ENCODE measurements around the gene NPS.

NPS gene

GRCh38 chr10:127563718-127564553 is 14.8 kb downstream of the NPS start:
- DNase-seq = peak; percentile 43

DNA sequence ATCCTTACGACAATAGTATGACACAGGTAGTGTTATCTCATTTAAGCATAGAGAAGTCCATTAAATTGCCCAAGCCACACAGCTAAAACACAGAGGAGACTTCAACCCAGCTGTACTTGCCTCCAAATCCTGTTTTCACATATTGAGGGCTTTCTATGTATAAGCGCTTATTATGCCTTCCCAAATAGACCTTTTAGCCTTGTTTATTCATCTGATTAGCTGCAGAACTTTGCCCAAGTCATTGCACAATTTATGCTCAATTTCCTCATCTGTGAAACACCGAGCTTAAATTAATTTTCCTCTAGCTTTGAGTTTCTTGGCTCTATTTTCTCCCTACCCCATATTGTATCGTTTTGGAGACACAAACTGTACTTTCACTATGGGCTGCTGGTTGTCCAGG is 15.5 kb downstream of the NPS start:
- no peak for DNase-seq

- DNase-seq = no peak
These were observed 16.5 kb downstream of the NPS start for GRCh38 chr10:127565583-127565982.

- no peak for DNase-seq
These were observed 20.1 kb downstream of the NPS start for GRCh38 chr10:127569210-127569609.

DNA sequence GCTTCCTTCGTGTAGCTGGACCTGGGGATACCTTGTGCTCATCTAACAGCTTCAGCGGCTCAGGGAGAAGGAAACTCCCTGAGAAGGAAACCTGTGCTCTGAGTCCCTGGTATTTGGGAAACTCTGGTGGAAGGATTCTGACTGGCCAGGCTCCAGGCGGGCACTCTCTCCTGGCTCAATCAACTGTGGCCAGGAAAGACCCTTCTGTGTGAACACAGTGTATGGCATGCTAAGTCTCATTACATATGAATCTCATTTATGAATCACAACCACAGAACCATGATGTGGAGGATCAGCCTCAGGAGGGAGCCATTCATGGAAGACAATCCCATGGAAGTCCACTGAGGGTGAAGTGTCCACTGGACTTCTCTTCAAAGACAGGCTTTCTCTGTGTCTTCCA is 20.9 kb downstream of the NPS start:
- no peak for DNase-seq

DNA sequence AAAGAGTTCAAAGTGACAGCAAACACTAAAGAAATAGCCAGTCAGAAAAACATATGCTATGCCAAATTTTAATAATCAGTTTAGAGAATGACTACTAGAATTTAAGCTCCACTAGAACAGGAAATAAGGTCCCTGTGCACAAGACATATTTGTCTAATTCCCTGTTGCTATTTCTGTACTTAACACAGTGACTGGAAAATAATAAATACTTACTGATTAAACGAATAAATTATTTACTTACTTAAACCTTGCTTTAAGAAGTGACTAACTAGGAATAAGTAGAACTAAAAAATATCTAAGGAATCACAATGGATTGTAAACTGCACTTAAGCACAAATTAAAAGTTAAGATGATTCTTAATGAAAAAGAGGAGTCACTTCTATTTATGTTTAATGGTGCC is 22.3 kb downstream of the NPS start:
- DNase-seq = no peak

DNA sequence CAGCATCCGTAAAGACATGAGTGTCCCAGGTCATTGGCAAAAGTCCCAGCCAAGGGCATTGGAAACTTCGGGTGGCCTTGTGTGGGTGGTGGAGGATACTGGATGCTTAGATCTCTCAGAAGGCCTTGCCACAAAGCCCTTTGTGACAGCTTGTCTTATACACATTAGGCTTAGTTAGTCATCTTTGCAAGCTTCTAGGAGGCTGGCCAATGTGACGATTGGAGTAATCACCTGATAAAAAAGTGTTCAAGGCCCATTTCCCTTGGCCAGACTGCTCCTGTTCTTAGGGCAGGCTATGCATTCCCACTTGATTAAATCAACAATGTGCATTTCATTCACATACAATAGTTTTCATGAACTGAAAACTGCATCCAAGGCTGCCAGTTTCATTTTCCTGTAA is 26.9 kb downstream of the NPS start:
- DNase-seq = no peak

DNA sequence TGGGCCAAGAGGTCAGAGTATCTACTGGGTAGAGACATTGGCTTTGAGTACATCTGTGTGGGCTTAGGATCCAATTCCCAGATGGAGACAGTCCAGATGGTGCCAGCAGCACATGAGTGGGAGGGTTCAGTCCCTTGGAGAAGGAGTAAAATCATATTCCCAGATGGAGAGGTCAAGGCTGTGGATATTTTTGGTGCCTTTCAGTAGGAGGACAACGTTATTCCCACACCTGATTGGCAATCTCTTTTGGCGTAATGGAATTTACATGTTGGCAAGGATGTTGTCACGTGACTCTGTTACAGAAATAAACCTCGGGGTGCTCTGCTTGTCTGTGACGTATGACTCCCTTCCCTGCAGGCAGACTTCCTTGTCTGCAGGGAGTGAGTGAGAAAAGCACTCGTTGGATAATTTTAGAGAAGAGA is 27.6 kb downstream of the NPS start:
- DNase-seq = no peak

- no peak for DNase-seq
These were observed 28.5 kb downstream of the NPS start for GRCh38 chr10:127577376-127578258.

GRCh38 chr10:127578259-127578960 is 29.3 kb downstream of the NPS start:
- no peak for DNase-seq

DNA sequence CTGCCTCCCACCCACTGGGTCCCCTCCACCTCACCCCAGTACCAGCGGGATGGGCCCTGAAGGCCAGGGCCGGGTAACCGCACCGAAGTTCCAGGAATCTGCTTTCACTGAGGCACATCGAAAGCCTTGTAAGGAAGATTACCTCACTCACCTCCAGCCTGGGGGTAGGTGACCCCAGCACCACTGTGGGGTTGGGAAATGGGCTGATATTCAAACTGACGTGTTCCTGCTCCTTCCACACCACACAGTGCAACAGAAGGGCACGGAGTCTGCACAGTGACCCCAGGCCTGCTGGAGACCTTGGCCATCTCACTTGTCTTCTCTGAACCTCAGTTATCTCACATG is 29.8 kb downstream of the NPS start:
- no peak for DNase-seq

GRCh38 chr10:127579640-127580039 is 30.5 kb downstream of the NPS start:
- no peak for DNase-seq

DNA sequence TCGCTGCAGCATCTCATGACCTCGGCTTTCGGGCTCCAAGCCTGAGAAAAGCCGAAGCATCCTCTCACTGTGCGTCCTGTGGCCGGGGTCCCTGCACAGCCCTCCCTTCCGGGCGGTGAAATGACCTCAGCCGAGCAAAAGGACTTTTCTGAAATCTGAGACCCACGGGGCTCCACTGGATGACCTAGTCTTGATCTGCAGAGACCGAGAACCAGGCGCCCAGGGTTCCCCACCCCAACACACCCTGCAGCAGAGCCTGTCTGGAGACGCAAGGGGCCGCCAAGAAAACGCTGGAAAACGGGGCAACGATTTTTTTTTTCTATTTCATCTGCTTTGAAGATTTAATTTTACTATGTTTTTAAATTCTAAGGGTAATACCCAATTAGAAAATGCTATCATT is 31.7 kb downstream of the NPS start:
- DNase-seq = no peak

- no peak for DNase-seq
These were observed 36.5 kb downstream of the NPS start for GRCh38 chr10:127585519-127586023.

DNA sequence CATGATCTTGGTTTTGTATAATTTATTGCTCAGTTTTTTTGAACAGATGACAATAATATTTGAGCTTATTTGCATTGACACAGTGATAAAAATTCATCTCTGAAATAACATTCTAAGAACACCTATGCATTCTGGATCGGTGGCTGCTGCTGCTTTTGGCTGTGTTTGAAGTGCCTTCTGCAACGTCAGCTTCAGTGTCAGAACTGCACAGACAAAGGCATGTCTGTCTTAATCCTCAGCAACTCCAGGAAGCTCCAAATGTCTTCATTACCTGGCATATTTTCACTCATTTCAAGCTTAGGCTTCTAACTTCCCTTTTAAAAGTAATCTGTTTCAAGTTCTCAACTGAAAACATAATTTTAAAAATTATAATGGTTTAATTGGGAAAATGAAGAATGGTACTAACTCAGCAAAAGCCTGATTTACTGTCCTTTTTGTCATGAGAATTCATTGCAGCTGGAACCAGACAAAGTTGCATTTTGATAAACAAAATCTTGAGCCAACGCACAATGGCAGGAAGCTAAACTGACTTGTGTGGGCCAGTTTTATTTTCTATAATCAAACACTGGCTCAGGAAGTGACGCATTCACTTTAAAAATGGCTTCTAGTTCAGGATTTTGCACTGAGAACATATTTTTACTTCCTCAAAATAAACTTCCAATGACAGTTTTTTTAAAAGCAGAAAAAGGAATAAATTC is 38.7 kb downstream of the NPS start:
- no peak for DNase-seq

GRCh38 chr10:127592586-127592985 is 43.5 kb downstream of the NPS start:
- no peak for DNase-seq

GRCh38 chr10:127600479-127600878 is 51.4 kb downstream of the NPS start:
- no peak for DNase-seq
